Muscle layer of colon (tissue), 2 donors: ENCODE results near the gene RAC2.
A peak's percentile ranks its signal among the peaks of the same experiment; 100 is the strongest.

Experiments
- H3K27ac ChIP-seq: one replicate; pipeline ENCODE4 v1.7.0; 2013; ENCODE audit warnings: low read depth, mild to moderate bottlenecking, low read length, moderate library complexity
- H3K27me3 ChIP-seq, 2 donors: one replicate each; pipeline ENCODE4 v1.7.0; 2013; ENCODE audit warnings: low read length in 2 of 2, mild to moderate bottlenecking in 2 of 2; ENCODE audit not compliant: insufficient read depth in 2 of 2, control insufficient read depth in 1 of 2
- H3K36me3 ChIP-seq: one replicate; pipeline ENCODE4 v1.7.0; 2013; ENCODE audit warnings: mild to moderate bottlenecking, low read length; ENCODE audit not compliant: insufficient read depth
- H3K4me1 ChIP-seq: one replicate; pipeline ENCODE4 v1.7.0; 2013; ENCODE audit warnings: mild to moderate bottlenecking, low read length; ENCODE audit not compliant: insufficient read depth
- H3K4me3 ChIP-seq, 2 donors: one replicate each; pipeline ENCODE4 v1.7.0; 2013; ENCODE audit warnings: low read length in 2 of 2, low read depth in 1 of 2, mild to moderate bottlenecking in 1 of 2, moderate library complexity in 1 of 2
- H3K9ac ChIP-seq: one replicate; pipeline ENCODE4 v1.7.0; 2013; ENCODE audit warnings: low read length
- H3K9me3 ChIP-seq: one replicate; pipeline ENCODE4 v1.7.0; 2013; ENCODE audit warnings: mild to moderate bottlenecking, low read length
- donor health status: abdominal sarcoma.
- donor health status: Adenocarcinoma of cecum.

The RAC2 gene

DNA sequence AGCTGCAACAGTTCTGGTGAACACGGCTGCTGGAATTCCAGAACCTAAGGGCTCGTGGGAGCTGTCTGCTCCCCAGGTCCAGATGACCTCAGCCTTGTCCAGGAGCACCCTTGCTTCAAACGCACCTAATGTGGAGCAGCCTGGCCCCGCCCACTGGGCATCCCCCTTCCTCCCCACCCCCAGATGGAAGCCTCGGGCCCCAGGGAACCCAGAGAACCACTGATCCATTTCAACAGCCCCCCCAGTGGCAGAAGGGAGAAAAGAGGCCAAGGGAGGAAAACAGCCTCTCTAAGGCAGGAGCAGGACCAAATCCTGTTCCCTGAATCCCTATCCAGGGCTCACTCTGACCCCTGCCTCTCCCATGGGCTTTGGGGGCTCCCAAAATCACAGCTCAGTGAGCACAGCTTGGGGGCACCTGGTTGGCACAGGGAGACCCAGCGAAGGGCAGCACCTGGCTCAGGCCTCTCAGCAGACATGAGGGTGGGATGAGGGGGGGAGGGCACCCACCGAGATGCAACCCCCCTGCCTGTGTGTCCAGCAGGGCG lies 39.4 kb upstream of the RAC2 start:
- Histone ChIP-seq H3K36me3 (no peaks in the 10 kb centered on the region), H3K4me3 (peak overlapping the region in 1 of 2 donors; percentile 32), H3K4me1 (no peaks in the 10 kb centered on the region), H3K9me3 (no peaks in the 10 kb centered on the region), H3K27ac (no peak overlapping the region), H3K27me3 (peaks cover 0 to 17% of the 10 kb centered on the region in 2 donors), H3K9ac (no peak overlapping the region)

- Histone ChIP-seq H3K4me3 (peak within 1 kb of the TSS in 1 of 2 donors; percentile 43), H3K27me3 (peaks cover 0 to 17% of the 10 kb centered on the region in 2 donors), H3K9me3 (no peaks in the 10 kb centered on the region), H3K9ac (no peak within 1 kb of the TSS), H3K27ac (no peak within 1 kb of the TSS), H3K36me3 (no peaks in the 10 kb centered on the region), H3K4me1 (no peaks in the 10 kb centered on the region)
Measured at GRCh38 chr22:37282385-37282677, 38.3 kb upstream of the RAC2 start, which contains the start of gene CYTH4. Gene CYTH4 (plus strand): TSS chr22:37282508. CDS start chr22:37282570, 62 bp downstream.

- no peak overlapping the region for H3K9ac ChIP-seq
- no peak overlapping the region for H3K4me3 ChIP-seq
- no peak overlapping the region for H3K27ac ChIP-seq
- peaks cover 0 to 17% of the 10 kb centered on the region in 2 donors for H3K27me3 ChIP-seq
- H3K4me1 ChIP-seq: no peaks in the 10 kb centered on the region
- H3K9me3 ChIP-seq: no peaks in the 10 kb centered on the region
- no peaks in the 10 kb centered on the region for H3K36me3 ChIP-seq
Measured at GRCh38 chr22:37281646-37282384, 37.7 kb upstream of the RAC2 start.

- Histone ChIP-seq H3K36me3 (no peaks in the 10 kb centered on the region), H3K4me1 (no peaks in the 10 kb centered on the region), H3K27ac (no peak overlapping the region), H3K4me3 (no peak overlapping the region), H3K9me3 (no peaks in the 10 kb centered on the region), H3K27me3 (peaks cover 0 to 17% of the 10 kb centered on the region in 2 donors), H3K9ac (no peak overlapping the region)
Measured at GRCh38 chr22:37281195-37281594, 37.1 kb upstream of the RAC2 start.

GRCh38 chr22:37280718-37281117 lies 36.6 kb upstream of the RAC2 start:
- Histone ChIP-seq H3K9ac (no peak overlapping the region), H3K9me3 (no peaks in the 10 kb centered on the region), H3K4me3 (no peak overlapping the region), H3K27me3 (peaks cover 0 to 17% of the 10 kb centered on the region in 2 donors), H3K27ac (no peak overlapping the region), H3K4me1 (no peaks in the 10 kb centered on the region), H3K36me3 (no peaks in the 10 kb centered on the region)

DNA sequence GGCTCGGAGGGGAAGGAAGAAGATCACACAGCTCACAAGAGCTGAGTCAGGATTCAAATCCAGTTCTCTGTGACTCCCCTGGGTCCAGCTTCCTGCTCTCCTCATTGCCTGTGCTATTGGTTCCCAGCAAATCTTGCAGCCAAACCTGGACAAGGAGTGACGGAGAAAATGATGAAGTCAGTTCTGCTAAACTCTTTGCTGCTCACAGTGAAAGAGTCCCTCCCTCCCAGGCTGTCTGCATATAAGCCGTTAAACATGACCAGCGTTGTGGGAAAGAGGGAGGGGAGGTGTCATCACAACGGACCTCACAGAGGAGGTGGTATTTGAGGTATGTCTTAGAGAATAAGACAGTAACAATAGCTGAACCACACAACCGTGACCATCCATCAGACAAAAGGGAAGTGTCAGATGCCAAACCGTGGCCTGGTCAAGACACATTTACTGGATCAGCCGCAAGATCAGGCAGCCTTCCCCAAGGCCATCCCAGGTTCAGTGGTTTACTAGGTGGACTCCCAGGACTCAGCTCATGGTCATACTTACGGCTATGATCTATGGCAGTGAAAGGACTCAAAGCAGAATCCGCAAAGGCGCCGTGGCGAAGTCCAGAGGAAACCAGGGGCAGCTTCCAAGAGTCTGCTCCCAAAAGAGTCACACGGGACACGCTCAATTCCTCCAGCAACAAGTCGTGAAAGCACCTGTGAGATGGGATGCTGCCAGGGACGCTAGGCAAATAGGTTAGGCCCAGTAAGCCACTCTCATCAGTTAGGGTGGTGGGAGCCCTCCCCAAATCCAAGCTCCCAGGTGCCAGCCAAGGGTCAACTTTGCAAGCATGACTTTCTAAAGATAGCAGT lies 35.5 kb upstream of the RAC2 start:
- no peak overlapping the region for H3K27ac ChIP-seq
- no peaks in the 10 kb centered on the region for H3K9me3 ChIP-seq
- H3K36me3 ChIP-seq: no peaks in the 10 kb centered on the region
- no peaks in the 10 kb centered on the region for H3K4me1 ChIP-seq
- H3K27me3 ChIP-seq: peaks cover 0 to 18% of the 10 kb centered on the region in 2 donors
- H3K9ac ChIP-seq: no peak overlapping the region
- no peak overlapping the region for H3K4me3 ChIP-seq

GRCh38 chr22:37278261-37278660 lies 34.2 kb upstream of the RAC2 start:
- no peak overlapping the region for H3K9ac ChIP-seq
- H3K27ac ChIP-seq: no peak overlapping the region
- H3K27me3 ChIP-seq: peaks cover 0 to 18% of the 10 kb centered on the region in 2 donors
- H3K9me3 ChIP-seq: no peaks in the 10 kb centered on the region
- H3K36me3 ChIP-seq: no peaks in the 10 kb centered on the region
- H3K4me3 ChIP-seq: no peak overlapping the region
- H3K4me1 ChIP-seq: no peaks in the 10 kb centered on the region

DNA sequence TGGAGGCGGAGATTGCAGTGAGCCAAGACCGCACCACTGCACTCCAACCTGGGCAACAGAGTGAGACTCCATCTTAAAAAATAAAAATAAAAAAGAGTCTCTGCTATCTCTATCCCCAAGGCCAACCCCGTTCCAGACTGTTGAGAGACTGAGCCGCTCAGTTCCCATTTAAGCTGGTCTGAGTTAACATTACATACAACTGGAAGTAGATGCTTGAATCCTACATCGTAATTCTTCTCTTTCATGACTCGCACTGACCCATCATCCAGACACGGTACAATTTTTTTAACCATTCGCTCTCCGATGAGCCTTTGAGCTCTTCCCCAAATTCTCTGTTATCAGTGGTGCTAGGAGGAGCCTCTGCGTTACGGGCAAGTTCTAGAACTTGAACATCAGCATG lies 33.3 kb upstream of the RAC2 start:
- Histone ChIP-seq H3K27me3 (peaks cover 0 to 11% of the 10 kb centered on the region in 2 donors), H3K4me3 (no peak overlapping the region), H3K9ac (no peak overlapping the region), H3K9me3 (no peaks in the 10 kb centered on the region), H3K4me1 (no peaks in the 10 kb centered on the region), H3K27ac (no peak overlapping the region), H3K36me3 (no peaks in the 10 kb centered on the region)

DNA sequence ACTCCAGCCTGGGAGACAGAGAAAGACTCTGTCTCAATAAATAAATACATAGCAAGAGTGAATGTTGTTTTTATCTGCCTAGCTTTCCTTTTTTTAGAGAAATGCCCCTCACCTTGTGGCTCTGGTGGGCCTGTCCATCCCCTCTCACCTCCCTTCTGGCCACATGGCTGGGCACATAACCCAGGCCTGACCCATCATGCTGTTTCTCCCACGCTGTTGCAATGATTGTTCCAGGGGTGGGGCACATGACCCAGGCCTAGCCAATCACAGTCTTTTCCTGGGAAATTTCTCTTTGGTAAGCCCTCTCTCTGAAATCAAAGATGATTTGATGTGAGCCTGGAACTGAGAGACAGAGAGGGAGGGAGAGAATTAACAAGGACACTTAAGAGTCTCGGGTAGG lies 32.7 kb upstream of the RAC2 start:
- H3K9ac ChIP-seq: no peak overlapping the region
- no peaks in the 10 kb centered on the region for H3K4me1 ChIP-seq
- peaks cover 0 to 7% of the 10 kb centered on the region in 2 donors for H3K27me3 ChIP-seq

DNA sequence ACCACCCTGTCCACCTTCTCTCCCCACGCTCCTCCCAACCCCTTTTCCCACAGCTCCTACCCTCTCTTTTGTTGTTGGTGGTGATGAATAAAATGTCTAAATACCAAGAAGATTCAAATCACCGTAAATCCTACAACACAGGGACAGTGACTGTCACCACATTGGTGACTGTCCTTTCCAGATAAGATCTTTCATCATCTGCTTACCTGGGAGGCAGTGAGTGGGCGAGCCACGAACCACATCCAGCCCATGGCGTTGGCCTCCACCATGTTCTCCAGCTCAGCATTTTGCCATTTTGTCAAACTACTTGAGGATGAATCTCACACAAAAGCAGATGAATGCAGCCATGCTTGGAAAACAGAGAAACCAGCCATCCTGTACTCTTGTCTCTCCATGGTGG lies 31.6 kb upstream of the RAC2 start:
- Histone ChIP-seq H3K4me1 (no peaks in the 10 kb centered on the region), H3K27ac (no peak overlapping the region), H3K27me3 (peaks cover 0 to 7% of the 10 kb centered on the region in 2 donors), H3K36me3 (no peaks in the 10 kb centered on the region), H3K9me3 (no peaks in the 10 kb centered on the region), H3K9ac (no peak overlapping the region), H3K4me3 (no peak overlapping the region)

More for the DNA sequence above, 32.7 kb upstream of the RAC2 start:
- Histone ChIP-seq H3K9me3 (no peaks in the 10 kb centered on the region), H3K27ac (no peak overlapping the region), H3K36me3 (no peaks in the 10 kb centered on the region), H3K4me3 (no peak overlapping the region)

DNA sequence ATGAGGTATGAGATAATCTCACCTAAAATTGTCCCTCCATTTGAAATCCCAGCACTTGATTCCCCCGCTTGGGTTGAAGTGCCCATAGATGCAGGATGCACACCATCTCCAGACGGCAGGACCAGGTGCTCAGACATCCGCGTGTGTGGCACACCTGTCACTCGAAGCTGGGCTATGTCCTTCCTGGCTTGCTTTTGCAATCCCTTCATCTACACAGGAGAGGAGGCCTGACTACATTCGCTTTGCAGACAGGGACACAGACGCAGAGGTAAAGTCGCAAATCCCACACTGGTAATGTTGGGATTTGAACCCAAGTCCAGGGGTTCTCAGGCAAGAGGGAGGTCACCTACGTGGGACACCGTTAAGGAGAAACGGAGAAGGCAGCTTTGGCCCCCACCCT lies 31.1 kb upstream of the RAC2 start:
- H3K27me3 ChIP-seq: peaks cover 0 to 7% of the 10 kb centered on the region in 2 donors
- H3K9ac ChIP-seq: no peak overlapping the region
- no peak overlapping the region for H3K4me3 ChIP-seq
- no peaks in the 10 kb centered on the region for H3K36me3 ChIP-seq
- H3K27ac ChIP-seq: no peak overlapping the region
- H3K4me1 ChIP-seq: no peaks in the 10 kb centered on the region
- H3K9me3 ChIP-seq: no peaks in the 10 kb centered on the region
